Activated CD8-positive, alpha-beta T cell treated with anti-CD3 and anti-CD28 coated beads for 36 hours (primary cell): ENCODE results near the gene UNC13C. TPM values are rescaled to one million over a fixed set of nuclear protein-coding genes. Genes with fewer than 3 reads are reported as not detected.

ENCODE experiments used
- ATAC-seq: fragments of 200-7000 bp; cut with Tn5 transposase; one replicate; pipeline ENCODE4 v1.10.0; 2021; ENCODE audit warnings: mild to moderate bottlenecking, moderate library complexity
- CTCF ChIA-PET: fragments of 350-600 bp; sonication (Branson Sonifier 250); formaldehyde crosslinking; loops from one replicate; lab custom pipeline; 2021; ENCODE audit warnings: antibody characterized with exemption; lab: Charles Lee
- POLR2A ChIA-PET: fragments of 350-600 bp; sonication (Branson Sonifier 250); formaldehyde crosslinking; loops from one replicate; lab custom pipeline; 2021; ENCODE audit warnings: antibody characterized with exemption; lab: Charles Lee
- DNase-seq: peaks from one replicate; pipeline ENCODE4 v3.0.0-alpha.2; 2020
- H3K27ac Mint-ChIP-seq: one replicate; pipeline ENCODE4 v1.8.0; 2021; ENCODE audit warnings: mild to moderate bottlenecking, mixed read lengths
- H3K27me3 Mint-ChIP-seq: one replicate; pipeline ENCODE4 v1.8.0; 2021; ENCODE audit warnings: mixed read lengths
- H3K36me3 Mint-ChIP-seq: one replicate; pipeline ENCODE4 v1.8.0; 2021; ENCODE audit warnings: low read depth, mixed read lengths
- H3K4me1 Mint-ChIP-seq: one replicate; pipeline ENCODE4 v1.8.0; 2021; ENCODE audit warnings: low read depth, mixed read lengths
- H3K4me3 Mint-ChIP-seq: one replicate; pipeline ENCODE4 v1.8.0; 2021; ENCODE audit warnings: mild to moderate bottlenecking, moderate library complexity, mixed read lengths
- H3K9me3 Mint-ChIP-seq: one replicate; pipeline ENCODE4 v1.8.0; 2021; ENCODE audit warnings: mixed read lengths
- intact Hi-C: fragments of 100-400 bp; cut with micrococcal nuclease; formaldehyde crosslinking; loops from one replicate; pipeline ENCODE4 v1.10.0; 2022
- total RNA-seq, 2 experiments: library from RNA; stranded (reverse); gene quantifications; one replicate each; pipeline ENCODE4 v1.2.3, GENCODE V29; 2021
- TF ChIP-seq, protein P1 (sequence below): fragments of 200-600 bp; IDR thresholded peaks from one replicate; pipeline ENCODE4 v1.8.0; 2022; ENCODE audit warnings: antibody characterized with exemption, mild to moderate bottlenecking

The UNC13C gene
- total RNA-seq, 2 experiments from 2014 or later = not detected

DNA sequence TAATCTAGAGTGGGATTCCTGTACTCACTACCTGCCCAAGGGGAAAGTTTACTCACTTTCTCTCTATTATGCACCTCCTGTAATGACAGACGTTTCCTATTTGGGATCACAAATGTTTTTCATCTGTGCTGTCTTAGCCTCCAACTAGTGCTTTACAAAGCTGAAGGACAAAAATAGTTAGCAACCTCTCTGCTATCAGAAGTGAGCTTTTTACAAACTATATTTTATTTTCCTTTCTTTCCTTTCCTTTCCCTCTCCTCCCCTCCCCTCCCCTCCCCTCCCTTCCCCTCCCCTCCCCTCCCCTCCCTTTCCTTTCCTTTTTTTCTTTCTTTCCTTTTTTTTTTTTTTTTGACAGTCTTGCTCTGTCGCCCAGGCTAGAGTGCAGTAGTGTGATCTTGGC lies 130.8 kb downstream of the UNC13C start:
- Mint-ChIP-seq H3K4me1 (no peaks in the 10 kb centered on the region), H3K9me3 (no peaks in the 10 kb centered on the region), H3K4me3 (no peak overlapping the region), H3K27ac (no peak overlapping the region), H3K36me3 (no peaks in the 10 kb centered on the region), H3K27me3 (no peaks in the 10 kb centered on the region)
- DNase-seq (no peak), ATAC-seq (no peak)
- CTCF ChIA-PET = no interaction called here
- intact Hi-C loops = no loop called here
- POLR2A ChIA-PET = no interaction called here
- TF ChIP-seq, protein P1, sequence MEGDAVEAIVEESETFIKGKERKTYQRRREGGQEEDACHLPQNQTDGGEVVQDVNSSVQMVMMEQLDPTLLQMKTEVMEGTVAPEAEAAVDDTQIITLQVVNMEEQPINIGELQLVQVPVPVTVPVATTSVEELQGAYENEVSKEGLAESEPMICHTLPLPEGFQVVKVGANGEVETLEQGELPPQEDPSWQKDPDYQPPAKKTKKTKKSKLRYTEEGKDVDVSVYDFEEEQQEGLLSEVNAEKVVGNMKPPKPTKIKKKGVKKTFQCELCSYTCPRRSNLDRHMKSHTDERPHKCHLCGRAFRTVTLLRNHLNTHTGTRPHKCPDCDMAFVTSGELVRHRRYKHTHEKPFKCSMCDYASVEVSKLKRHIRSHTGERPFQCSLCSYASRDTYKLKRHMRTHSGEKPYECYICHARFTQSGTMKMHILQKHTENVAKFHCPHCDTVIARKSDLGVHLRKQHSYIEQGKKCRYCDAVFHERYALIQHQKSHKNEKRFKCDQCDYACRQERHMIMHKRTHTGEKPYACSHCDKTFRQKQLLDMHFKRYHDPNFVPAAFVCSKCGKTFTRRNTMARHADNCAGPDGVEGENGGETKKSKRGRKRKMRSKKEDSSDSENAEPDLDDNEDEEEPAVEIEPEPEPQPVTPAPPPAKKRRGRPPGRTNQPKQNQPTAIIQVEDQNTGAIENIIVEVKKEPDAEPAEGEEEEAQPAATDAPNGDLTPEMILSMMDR = no peak

DNA sequence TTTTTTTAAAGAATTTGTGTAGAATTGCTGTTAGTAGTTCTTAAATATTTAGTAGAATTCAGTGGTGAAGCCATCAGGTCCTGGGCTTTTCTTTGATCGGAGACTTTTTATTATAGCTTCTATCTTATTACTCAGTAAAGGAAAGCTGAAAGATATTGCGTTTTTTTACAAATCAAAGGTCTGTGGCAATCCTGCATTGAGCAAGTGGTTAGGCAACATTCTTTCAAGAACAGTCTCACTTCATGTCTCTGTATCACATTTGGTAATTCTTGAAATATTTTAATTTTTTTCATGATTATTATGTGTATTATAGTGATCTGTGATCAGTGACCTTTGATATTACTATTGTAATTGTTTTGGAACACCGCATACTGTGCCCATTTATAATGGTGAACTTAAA lies 140.8 kb downstream of the UNC13C start:
- CTCF ChIA-PET = no interaction called here
- ATAC-seq = no peak
- H3K36me3 Mint-ChIP-seq = no peaks in the 10 kb centered on the region

DNA sequence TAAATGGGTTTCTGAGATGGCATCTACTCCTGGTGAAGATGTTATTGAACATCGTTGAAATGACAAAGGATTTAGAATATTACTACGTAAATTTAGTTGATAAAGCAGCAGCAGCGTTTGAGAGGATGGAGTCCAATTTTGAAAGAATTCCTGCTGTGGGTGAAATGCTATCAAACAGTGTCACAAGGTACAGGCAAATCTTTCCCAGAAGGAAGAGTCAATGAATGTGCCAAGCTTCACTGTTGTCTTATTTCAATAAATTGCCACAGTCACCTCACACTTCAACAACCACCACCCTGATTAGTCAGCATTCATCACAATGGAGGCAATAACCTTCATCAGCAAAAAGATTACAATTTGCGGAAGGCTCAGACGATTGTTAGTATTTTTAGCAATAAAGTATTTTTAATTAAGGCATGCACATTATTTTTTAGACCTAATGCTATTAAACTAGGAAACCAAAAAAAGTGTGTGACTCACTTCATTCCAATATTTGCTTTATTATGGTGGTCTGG lies 142.8 kb downstream of the UNC13C start:
- no peak overlapping the region for H3K4me3 Mint-ChIP-seq
- no peaks in the 10 kb centered on the region for H3K36me3 Mint-ChIP-seq
- H3K27ac Mint-ChIP-seq = no peak overlapping the region
- no peaks in the 10 kb centered on the region for H3K4me1 Mint-ChIP-seq
- H3K27me3 Mint-ChIP-seq = peaks cover 2% of the 10 kb centered on the region
- TF ChIP-seq, protein P1 = no peak
- ATAC-seq = no peak
- intact Hi-C loops = no loop called here
- CTCF ChIA-PET = no interaction called here
- DNase-seq = no peak
- no peaks in the 10 kb centered on the region for H3K9me3 Mint-ChIP-seq
- POLR2A ChIA-PET = no interaction called here

More for the DNA sequence above, 140.8 kb downstream of the UNC13C start:
- intact Hi-C loops = no loop called here
- POLR2A ChIA-PET = no interaction called here
- TF ChIP-seq, protein P1 = no peak
- Mint-ChIP-seq H3K4me3 (no peak overlapping the region), H3K9me3 (no peaks in the 10 kb centered on the region), H3K27me3 (no peaks in the 10 kb centered on the region), H3K4me1 (no peaks in the 10 kb centered on the region), H3K27ac (no peak overlapping the region)
- no peak for DNase-seq

DNA sequence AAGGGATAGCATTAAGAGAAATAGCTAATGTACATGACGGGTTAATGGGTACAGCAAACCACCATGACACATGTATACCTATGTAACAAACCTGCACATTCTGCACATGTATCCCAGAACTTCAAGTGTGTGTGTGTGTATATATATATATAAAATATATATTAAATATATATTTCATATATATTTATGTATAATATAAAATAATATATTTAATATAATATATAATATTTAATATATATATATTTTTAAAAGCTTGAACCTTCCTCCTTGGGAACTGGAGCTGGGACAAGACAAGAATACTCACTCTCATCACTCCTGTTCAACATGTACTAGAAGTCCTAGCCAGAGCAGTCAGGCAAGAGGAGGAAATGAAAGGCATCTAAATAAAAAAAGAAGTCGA lies 149.3 kb downstream of the UNC13C start:
- peaks cover 2% of the 10 kb centered on the region for H3K27me3 Mint-ChIP-seq
- no peaks in the 10 kb centered on the region for H3K4me1 Mint-ChIP-seq
- DNase-seq (no peak), ATAC-seq (no peak)
- POLR2A ChIA-PET = no interaction called here
- no peaks in the 10 kb centered on the region for H3K36me3 Mint-ChIP-seq
- no peaks in the 10 kb centered on the region for H3K9me3 Mint-ChIP-seq
- TF ChIP-seq, protein P1 = no peak
- CTCF ChIA-PET = no interaction called here
- H3K4me3 Mint-ChIP-seq = no peak overlapping the region
- H3K27ac Mint-ChIP-seq = no peak overlapping the region
- intact Hi-C loops = no loop called here

DNA sequence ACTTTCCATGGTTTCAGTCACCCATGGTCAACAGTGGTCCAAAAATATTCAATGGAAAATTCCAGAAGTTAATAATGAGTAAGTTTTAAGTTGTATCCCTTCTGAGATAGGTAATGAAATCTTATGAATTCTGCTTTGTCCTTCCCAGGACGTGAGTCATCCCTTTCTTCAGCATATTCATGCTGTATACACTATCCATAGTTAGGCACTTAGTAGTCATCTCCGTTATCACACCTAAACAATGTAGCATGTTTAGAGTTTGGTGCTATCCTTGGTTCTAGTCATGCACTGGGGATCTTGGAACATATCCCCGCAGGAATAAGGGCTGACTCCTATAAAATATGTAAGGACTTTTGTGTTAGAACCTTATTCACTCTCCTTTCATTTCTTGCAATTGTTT lies 153.2 kb downstream of the UNC13C start:
- H3K27ac Mint-ChIP-seq = no peak overlapping the region
- ATAC-seq (no peak), DNase-seq (no peak)
- TF ChIP-seq, protein P1 = no peak
- H3K36me3 Mint-ChIP-seq = no peaks in the 10 kb centered on the region
- no peaks in the 10 kb centered on the region for H3K27me3 Mint-ChIP-seq
- CTCF ChIA-PET = no interaction called here
- POLR2A ChIA-PET = no interaction called here
- no peaks in the 10 kb centered on the region for H3K4me1 Mint-ChIP-seq
- H3K4me3 Mint-ChIP-seq = no peak overlapping the region
- intact Hi-C loops = no loop called here
- no peaks in the 10 kb centered on the region for H3K9me3 Mint-ChIP-seq
